Measurements from ENCODE around the gene LDLRAD4.

LDLRAD4 gene

DNA sequence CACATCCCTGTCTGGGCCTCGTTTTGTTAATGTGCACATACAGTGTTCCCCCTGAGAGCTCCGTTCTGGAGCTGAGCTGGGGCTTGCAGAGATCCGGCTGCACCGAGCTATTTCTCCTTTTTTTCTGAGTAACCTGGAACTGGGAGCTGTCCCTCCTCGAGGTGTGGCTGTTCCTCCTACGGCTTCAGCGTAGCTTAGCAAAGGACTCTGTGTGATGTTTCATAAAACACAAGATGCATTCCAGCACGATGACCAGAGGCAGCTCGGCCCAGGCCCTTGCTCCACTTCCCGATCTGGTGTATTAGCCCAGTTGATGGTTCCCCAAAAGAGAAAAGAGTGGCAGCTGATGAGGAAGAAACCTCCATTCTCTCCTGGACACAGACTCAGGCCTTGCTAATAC, 404.8 kb downstream of the LDLRAD4 start:
- H3K36me3 Mint-ChIP-seq: peaks cover 1% of the 10 kb centered on the region
- no peaks in the 10 kb centered on the region for H3K27me3 Mint-ChIP-seq
- no peaks in the 10 kb centered on the region for H3K9me3 Mint-ChIP-seq
- H3K27ac Mint-ChIP-seq: no peak overlapping the region
- H3K4me3 Mint-ChIP-seq: no peak overlapping the region
- no peaks in the 10 kb centered on the region for H3K4me1 Mint-ChIP-seq

DNA sequence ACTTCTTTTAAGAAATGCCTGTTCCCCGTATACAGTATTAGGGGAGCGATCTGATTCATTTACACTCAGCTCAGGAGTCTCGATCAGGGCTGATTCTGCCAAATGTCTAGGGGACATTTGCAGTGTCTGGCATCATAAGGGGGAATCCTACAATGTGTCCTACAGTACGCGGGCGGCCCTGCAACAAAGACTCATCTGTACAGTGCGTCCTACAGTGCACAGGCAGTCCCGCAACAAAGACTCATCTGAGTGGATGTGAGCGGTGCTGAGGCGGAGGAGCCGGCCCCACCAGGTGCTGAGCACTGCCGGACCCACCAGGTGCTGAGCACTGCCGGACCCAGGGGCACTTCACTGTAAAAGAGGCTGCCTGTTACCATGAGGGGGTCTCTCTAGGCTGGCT, 405.3 kb downstream of the LDLRAD4 start:
- Mint-ChIP-seq H3K36me3 (peaks cover 1% of the 10 kb centered on the region), H3K9me3 (no peaks in the 10 kb centered on the region), H3K4me1 (no peaks in the 10 kb centered on the region), H3K4me3 (no peak overlapping the region), H3K27ac (no peak overlapping the region), H3K27me3 (no peaks in the 10 kb centered on the region)

DNA sequence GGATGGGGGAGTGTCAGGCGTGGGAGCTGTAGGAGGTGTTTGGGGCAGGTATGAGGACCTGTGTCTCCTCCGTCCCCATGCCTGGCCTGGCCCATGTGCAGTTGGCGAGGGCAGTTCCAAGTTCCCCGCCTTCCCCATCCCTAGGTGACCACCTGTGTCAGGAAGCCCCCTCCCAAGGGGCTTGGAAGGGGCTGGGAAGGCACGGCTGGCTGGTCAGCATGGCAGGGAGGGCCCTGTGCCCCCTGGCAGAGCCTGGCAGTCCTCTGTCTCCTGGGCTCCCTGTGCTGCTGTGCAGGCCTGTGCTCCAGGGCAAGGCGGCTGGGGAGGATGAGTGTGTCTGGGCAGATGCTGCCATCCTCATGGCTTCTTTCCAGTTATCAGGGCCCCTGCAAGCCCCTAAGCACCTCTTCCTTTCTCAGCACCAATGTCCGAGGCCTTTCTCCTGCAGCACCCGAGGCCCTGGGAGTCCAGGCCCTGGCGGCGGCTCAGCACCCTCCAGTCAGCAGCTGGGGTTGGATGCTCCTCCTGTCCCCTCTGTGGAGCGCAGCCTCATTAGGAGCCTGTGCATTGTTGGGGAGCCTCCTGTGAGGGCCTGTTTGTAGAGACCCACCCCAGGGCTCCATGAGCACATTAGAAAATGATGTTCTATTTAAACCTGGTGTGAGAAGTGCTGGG, 406.1 kb downstream of the LDLRAD4 start:
- Mint-ChIP-seq H3K4me1 (no peaks in the 10 kb centered on the region), H3K4me3 (no peak overlapping the region), H3K27ac (no peak overlapping the region), H3K9me3 (no peaks in the 10 kb centered on the region), H3K27me3 (no peaks in the 10 kb centered on the region), H3K36me3 (peaks cover 1% of the 10 kb centered on the region)

DNA sequence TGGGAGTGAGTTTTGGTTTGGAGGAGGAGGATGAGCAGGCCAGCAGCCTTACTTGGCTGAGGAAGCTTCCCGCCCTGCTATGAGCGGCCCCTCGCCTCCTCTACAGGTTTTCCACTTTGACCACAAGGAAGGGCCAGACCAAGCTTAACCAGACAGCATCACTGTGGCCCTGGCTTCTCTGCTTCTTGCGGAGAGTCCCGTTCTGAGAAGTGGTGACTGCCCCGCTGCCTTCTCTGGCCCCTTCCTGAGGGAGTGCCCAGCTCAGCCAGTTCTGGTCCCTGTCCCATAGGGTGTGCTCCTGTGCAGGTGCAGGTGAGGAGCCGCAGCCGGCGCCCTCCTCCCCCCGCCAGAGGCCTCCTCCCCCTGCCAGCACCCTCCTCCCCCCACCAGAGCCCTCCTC, 406.8 kb downstream of the LDLRAD4 start:
- H3K36me3 Mint-ChIP-seq: peaks cover 1% of the 10 kb centered on the region

DNA sequence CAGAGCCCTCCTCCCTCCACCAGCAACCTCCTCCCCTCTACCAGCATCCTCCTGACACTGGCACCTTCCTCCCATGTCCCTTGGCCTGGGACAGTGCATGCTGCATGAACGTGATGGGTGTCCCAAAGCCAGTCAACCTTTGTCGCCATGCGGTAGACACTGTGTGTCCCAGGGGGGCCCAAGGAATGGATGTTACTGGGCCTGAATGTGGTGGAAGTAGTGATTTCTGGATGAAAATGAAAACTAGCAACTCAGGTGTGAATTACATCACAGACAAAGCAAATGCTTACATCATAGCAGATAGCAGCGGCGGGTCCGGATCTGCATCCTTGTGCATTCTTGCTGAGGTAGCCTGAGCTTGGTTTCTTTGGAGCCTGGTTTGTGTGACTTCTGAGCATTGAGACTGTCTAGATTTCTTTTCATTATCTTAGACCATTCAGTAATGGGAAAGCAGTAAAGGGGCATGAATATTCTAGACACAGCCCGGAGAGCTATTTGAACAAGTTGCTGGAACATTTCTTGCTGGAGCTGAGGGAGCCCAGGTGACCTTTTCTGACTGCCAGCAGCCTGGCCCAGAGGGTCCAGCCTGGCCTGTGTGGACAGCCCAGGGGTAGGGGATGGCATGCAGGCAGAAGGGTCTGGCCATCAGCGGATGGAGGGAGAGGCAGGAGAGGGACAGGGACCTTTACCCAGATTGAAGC, 407.4 kb downstream of the LDLRAD4 start:
- H3K27me3 Mint-ChIP-seq: no peaks in the 10 kb centered on the region
- H3K27ac Mint-ChIP-seq: no peak overlapping the region
- H3K36me3 Mint-ChIP-seq: peaks cover 1% of the 10 kb centered on the region
- no peaks in the 10 kb centered on the region for H3K9me3 Mint-ChIP-seq
- no peaks in the 10 kb centered on the region for H3K4me1 Mint-ChIP-seq
- H3K4me3 Mint-ChIP-seq: no peak overlapping the region

More for the DNA sequence above, 406.8 kb downstream of the LDLRAD4 start:
- H3K4me3 Mint-ChIP-seq: no peak overlapping the region
- H3K27me3 Mint-ChIP-seq: no peaks in the 10 kb centered on the region
- H3K27ac Mint-ChIP-seq: no peak overlapping the region
- no peaks in the 10 kb centered on the region for H3K4me1 Mint-ChIP-seq
- no peaks in the 10 kb centered on the region for H3K9me3 Mint-ChIP-seq

DNA sequence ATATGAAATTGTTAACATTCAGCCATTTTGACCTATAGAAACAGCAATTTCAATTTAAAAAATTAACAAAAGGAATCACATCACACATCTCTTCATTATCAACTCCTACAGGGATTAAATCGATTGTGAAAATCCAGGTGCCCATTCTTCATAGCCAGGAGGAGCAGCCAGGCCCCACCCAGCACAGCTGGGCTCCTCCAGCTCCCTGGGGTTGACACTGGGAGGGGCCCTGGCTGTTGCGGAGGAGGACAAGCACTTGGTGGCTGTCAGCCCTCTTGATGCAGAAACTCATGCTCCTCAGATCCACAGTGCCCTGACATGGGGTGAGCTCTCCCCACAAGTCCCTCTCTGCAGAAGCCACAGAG, 408.0 kb downstream of the LDLRAD4 start:
- no peak overlapping the region for H3K27ac Mint-ChIP-seq
- H3K4me1 Mint-ChIP-seq: no peaks in the 10 kb centered on the region
- no peak overlapping the region for H3K4me3 Mint-ChIP-seq
- no peaks in the 10 kb centered on the region for H3K27me3 Mint-ChIP-seq
- H3K36me3 Mint-ChIP-seq: no peaks in the 10 kb centered on the region
- no peaks in the 10 kb centered on the region for H3K9me3 Mint-ChIP-seq

DNA sequence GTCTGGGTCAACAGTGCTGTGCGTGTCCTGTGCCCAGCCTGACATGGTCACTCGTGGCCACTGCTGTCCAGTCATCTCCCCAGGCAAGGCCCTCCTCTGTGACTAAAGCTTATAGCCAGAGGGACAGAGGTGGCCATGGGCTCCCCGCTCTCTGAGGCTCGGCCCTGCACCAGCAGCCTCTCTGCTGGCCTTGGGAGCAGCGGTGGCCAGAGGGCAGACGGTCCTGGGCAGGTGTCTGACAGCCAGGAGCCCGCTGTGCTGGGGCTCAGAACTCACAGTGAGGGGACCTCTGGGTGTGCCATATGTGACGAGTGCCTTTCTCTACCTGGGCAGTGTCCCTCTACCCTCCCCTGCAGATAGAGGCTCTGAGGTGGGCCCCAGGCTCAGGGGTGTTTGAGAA, 409.1 kb downstream of the LDLRAD4 start:
- Mint-ChIP-seq H3K4me3 (no peak overlapping the region), H3K9me3 (no peaks in the 10 kb centered on the region), H3K4me1 (no peaks in the 10 kb centered on the region), H3K36me3 (no peaks in the 10 kb centered on the region), H3K27ac (no peak overlapping the region), H3K27me3 (no peaks in the 10 kb centered on the region)

DNA sequence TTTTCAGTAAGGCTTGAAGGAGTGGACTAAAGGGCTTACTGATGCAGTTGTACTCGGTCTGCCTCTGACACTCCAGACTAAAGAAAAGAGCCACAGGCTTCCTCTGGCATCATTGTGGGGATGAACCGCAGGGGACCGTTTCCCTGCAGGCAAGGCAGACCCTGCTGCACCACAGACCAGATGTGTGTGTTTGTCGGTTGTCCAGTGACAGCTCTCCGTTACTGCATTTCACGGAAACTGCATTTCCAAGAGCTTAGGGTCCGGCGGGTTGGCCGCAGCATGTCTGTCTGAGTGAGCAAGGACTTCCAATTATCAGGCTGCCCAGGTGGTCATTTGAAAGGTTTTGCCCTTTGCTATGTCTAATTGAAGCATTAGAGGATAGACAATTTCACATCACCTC, 409.7 kb downstream of the LDLRAD4 start:
- Mint-ChIP-seq H3K4me3 (no peak overlapping the region), H3K4me1 (no peaks in the 10 kb centered on the region), H3K27ac (no peak overlapping the region), H3K36me3 (no peaks in the 10 kb centered on the region), H3K27me3 (no peaks in the 10 kb centered on the region), H3K9me3 (no peaks in the 10 kb centered on the region)

DNA sequence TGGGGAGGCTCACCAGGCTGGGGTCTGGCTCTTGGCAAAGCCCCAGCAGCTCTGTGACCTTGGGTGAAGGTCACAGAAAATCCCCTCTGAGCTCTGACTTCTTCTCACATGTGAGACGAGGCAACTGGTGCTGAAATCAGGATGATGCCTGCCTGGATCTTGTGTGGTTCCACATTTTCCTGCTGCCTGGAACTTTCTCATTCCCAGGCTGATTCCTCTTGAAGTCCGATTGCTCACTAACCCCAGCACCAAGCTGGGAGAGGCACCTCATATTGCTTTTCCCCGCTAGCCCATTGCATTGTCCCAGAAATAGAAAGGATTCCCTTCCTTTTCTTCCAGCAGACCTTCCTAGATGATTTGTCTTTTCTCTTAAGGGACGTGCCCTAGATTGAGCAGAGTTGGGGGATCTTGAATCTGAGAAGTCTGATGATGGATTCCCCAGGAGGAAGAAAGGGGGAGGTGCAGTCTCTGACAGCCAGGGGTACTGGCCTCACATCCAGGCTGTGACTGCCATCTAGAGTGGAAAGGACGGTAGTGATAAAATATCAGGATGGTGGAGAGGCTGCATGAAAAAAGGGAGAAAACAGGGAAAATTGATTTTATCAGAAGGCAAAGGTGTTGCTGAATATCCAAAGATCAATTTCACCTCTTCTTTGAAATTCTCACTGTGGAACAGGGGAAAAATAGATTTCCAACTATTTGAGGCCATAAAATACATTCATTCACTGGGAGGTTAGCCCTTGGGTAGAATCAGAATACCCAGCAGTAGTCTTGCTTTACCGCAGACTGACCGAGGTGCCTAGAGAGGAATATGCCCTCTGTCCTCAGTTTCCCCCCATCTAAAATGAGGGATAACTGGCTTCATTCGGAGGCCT, 411.5 kb downstream of the LDLRAD4 start:
- H3K27me3 Mint-ChIP-seq: no peaks in the 10 kb centered on the region
- H3K4me1 Mint-ChIP-seq: no peaks in the 10 kb centered on the region
- H3K27ac Mint-ChIP-seq: no peak overlapping the region
- no peak overlapping the region for H3K4me3 Mint-ChIP-seq
- no peaks in the 10 kb centered on the region for H3K36me3 Mint-ChIP-seq
- no peaks in the 10 kb centered on the region for H3K9me3 Mint-ChIP-seq

DNA sequence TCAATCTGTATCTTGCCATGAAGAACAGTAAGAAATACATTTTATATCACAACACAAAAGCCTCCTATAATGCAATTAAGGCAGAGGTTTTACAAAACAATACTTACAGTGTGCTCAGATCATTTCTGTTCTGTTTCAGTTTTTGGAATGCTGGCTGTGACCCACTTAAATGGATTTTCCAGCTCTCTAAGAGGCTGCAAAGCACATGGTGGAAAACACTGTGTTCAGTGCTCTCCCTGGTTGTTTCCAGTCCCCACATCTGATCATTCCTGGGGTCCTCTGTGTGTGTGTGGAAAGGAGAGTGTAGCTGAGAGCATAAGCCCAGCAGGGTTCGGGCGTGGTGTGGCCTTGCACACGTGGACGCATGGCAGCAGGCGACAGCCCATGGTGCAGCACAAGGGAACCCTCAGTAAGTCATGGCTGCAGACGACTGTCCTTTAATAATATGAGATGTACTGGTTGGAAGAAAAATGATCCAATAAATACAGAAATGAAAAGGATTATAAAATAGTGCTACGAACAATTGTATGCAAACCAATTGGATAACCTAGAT, 412.2 kb downstream of the LDLRAD4 start:
- Mint-ChIP-seq H3K27me3 (no peaks in the 10 kb centered on the region), H3K9me3 (no peaks in the 10 kb centered on the region), H3K4me1 (no peaks in the 10 kb centered on the region), H3K4me3 (no peak overlapping the region), H3K36me3 (no peaks in the 10 kb centered on the region), H3K27ac (no peak overlapping the region)

DNA sequence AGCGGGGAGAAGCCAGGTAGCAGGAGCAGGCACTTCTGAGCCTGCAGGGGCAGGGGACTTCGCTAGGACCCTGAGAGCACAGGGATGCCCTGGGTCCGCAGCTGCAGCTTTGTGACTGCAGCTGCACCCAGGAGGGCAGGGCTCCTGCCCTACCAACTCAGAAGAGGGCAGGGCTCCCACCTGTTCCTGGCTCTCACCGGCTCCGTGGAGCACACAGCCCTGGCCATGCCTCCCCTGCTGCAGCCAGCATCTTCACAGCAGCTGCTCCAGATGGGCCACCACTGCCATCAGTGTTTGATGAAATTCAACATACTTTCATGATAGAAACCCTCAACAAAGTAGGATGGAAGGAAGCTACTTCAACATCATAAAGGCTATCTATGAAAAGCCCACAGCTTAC, 415.1 kb downstream of the LDLRAD4 start:
- H3K4me3 Mint-ChIP-seq: no peak overlapping the region
- H3K27me3 Mint-ChIP-seq: no peaks in the 10 kb centered on the region
- H3K4me1 Mint-ChIP-seq: no peaks in the 10 kb centered on the region
- no peaks in the 10 kb centered on the region for H3K9me3 Mint-ChIP-seq
- no peaks in the 10 kb centered on the region for H3K36me3 Mint-ChIP-seq
- H3K27ac Mint-ChIP-seq: no peak overlapping the region

DNA sequence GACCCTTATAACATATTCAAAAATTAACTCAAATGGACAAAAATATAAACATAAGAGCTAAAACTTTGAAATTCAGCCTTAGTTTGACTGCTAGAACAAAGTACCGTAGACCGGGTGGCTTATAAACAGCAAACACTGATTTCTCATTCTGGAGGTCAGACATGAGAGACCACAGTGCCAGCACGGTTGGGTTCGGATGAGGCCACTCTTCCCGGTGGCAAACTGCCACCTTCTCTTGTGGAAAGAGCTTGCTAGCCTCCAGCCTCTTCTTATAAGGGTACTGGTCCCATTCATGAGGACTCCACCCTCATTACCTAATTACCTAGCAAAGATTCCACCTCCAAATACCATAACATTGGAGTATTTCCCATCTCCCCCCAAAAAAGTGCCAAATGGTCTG, 416.5 kb downstream of the LDLRAD4 start:
- Mint-ChIP-seq H3K4me1 (no peaks in the 10 kb centered on the region), H3K4me3 (no peak overlapping the region), H3K9me3 (no peaks in the 10 kb centered on the region), H3K27ac (no peak overlapping the region), H3K36me3 (no peaks in the 10 kb centered on the region), H3K27me3 (no peaks in the 10 kb centered on the region)

DNA sequence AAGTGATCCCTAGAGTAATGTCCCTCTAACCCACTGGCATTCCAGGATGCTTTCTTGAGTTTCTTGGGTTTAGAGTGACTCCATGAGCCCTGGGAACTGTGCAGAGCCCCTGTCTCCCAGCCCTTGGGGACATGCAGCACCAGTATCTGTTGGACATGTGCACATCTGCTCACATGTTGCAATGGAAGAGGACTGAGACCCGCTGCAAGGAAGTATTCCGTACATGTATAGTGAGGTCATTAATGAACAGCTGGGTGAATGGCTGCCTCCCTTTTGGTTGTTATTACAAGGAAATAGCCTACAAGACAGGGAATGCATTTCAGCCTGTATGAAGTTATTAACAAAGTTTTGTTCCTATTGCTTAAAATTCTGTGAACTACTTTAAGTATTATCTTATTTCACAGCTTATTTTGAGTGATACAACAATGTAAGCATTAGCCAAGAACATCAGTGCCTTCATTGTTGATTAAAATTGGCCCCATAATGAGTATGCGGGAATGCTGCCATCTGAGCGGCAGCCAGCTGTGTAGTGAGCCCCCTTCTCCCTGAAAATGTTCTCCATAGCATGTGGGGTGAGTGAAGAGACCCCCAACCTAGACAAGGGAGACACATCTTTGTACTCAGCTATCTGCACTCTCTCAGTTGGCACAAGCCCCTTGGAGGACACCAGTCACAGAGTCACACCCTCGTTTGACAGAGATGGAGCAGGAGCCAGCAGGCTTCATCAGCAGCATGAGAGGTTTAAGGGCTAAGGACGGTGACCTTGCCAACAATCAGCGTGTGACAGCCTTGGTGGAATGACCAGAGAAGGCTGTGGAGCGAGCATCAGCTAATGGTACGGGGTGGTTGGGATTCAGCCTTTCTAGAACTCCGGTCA, 420.4 kb downstream of the LDLRAD4 start:
- Mint-ChIP-seq H3K4me1 (no peaks in the 10 kb centered on the region), H3K36me3 (peaks cover 4% of the 10 kb centered on the region), H3K9me3 (no peaks in the 10 kb centered on the region), H3K27me3 (no peaks in the 10 kb centered on the region), H3K4me3 (no peak overlapping the region), H3K27ac (no peak overlapping the region)

DNA sequence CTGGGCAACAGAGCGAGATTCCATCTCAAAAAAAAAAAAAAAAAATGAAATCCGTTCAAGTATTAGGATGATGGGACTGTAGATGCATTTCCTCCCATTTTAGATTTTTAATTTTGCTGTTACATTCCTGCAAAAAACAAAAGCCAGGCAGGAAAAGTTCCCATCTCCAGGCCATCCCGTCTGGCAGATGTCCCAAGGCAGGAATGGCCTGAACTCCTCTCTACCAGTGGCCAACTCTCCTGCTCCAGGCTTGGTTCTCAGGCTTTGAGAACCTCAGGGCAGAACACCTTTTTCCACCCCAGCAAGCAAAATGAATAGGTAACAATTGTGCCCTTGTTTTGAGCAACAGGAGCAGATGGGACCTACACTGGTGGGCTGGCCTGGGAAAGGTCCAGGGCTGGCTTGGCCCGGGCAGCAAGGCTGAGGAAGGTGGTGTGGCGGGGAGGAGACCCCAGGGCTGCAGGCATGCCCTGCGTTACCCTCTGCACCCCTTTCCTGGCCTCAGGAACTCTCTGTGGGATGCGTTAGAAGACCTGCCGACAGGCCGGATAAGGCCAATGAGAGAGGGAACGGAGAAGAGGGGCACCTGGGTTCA, 421.8 kb downstream of the LDLRAD4 start:
- Mint-ChIP-seq H3K27me3 (no peaks in the 10 kb centered on the region), H3K4me3 (no peak overlapping the region), H3K27ac (no peak overlapping the region), H3K36me3 (peaks cover 10% of the 10 kb centered on the region), H3K9me3 (no peaks in the 10 kb centered on the region), H3K4me1 (no peaks in the 10 kb centered on the region)
